GM21381 (cell line): ENCODE measurements around the gene CACNB4.
"Not testable (repeated sequence)": the region's sequence is repeated elsewhere in the genome, so short reads cannot be mapped to it uniquely, and the experiment has no call there.

Experiments
- ATAC-seq: cut with Tn5 transposase; IDR thresholded peaks from one replicate; pipeline ENCODE4 v1.9.1; 2021; ENCODE audit warnings: mild to moderate bottlenecking, moderate library complexity; ENCODE audit not compliant: unreplicated experiment

The CACNB4 gene

DNA sequence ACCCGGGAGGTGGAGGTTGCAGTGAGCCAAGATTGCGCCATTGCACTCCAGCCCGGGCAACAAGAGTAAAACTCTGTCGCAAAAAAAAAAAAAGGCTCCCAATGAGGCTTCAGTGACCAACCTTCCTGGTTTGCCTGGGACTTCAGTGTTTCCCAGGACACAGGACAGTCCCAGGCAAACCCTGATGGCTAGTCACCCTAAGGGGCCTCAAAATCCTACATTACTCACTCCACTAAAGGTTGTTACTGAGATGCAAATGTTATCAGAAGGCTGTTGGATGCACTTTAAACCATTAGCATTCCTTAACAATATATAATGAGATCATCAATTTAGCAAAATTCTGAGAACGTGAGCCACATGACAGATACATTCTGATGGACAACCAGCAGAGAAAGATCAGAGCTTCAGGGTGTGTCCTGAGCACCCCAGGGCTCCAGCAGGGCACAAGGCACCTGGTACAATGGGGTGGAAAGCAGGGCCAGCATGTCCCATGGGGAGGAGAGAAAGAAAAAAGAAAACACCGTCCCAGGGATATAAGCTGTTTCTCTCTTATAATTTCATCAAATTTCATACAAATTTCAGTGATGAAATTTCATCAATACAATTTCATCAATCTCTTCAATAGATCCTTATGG, 152.5 kb downstream of the CACNB4 start:
- ATAC-seq, result no peak

DNA sequence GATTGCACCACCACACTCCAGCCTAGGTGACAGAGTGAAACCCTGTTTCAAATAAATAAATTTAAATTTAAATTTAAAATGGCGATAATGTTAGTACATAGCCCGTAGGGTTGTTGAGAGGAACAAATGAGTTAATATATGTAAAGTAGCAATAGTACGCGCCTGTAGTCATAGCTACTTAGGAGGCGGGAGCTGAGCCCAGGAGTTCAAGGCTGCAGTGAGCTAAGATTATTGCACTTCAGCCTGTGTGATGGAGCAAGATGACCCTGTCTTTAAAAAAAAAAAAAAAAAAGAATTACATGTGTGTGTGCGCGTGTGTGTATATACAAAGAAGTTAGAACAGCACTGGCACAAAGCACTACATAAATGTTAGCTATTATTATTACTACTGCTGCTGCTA, 153.2 kb downstream of the CACNB4 start:
- no peak for ATAC-seq

DNA sequence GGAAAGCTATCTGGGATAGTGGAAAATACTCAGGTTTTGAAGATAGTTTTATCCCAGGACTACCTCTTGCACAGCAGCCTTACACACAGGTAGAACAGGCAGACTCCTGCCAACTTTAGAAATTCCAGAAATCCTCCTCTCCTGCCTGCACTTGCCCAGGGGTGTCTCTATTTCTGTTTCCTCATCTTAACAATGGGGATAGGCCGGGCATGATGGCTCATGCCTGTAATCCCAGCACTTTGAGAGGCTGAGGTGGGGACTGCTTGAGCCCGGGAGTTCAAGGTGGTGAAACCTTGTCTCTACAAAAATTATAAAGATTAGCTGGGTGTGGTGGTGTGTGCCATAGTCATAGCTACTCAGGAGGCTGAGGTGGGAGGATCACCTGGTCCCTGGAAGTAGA, 153.7 kb downstream of the CACNB4 start:
- no peak for ATAC-seq

DNA sequence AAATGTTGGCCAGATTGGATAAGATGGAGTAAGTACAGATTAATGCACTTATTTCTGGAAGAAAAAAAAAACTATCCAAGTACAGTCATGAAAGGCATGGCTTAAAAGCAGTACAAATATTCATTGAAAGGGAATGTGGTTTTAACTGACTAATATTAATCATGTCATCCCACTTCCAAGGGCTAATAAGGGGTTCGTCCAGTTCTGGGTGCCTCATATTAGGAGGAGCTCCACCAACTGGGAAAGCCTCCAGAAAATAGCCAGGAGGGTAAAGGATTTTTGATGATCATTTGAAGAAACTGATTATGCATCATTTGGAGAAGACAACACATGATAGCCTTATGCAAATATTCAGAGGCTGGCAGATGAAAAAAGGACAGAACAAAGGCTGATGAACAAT, 155.4 kb downstream of the CACNB4 start:
- no peak for ATAC-seq

DNA sequence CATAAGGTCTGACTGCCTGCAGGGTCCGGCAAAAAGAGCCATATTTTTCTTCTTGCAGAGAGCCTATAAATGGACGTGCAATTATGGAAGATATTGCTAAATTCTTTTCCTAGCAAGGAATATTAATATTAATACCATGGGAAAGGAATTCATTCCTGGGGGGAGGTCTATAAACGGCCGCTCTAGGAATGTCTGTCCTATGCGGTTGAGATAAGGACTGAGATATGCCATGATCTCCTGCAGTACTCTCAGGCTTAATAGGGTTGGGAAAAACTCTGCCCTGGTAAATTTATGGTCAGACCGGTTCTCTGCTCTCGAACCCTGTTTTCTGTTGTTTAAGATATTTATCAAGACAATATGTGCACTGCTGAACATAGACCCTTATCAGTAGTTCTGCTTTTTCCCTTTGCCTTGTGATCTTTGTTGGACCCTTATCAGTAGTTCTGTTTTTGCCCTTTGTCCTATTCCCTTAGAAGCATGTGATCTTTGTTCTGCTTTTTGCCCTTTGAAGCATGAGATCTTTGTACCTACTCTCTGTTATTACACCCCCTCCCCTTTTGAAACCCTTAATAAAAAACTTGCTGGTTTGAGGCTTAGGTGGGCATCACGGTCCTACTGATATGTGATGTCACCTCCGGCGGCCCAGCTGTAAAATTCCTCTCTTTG, 156.2 kb downstream of the CACNB4 start:
- not testable (repeated sequence) for ATAC-seq

DNA sequence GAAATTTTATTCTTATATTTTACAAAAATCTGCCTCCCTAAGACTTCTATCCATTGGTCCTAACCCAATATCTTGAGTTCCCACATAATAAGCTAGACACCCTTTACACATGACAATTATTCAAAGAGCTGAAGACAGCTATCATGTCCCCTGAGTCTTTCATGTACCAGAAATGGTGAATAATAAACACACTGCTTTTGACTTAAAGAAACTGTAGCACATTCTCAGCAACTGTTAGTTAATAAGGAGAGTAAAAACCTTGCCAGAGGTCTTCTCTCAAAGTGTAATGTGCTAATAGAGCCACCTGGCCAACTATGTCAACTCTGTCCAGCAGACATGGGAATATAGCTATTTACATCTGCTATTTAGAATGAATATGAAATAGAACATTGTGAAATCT, 160.9 kb downstream of the CACNB4 start:
- no peak for ATAC-seq

DNA sequence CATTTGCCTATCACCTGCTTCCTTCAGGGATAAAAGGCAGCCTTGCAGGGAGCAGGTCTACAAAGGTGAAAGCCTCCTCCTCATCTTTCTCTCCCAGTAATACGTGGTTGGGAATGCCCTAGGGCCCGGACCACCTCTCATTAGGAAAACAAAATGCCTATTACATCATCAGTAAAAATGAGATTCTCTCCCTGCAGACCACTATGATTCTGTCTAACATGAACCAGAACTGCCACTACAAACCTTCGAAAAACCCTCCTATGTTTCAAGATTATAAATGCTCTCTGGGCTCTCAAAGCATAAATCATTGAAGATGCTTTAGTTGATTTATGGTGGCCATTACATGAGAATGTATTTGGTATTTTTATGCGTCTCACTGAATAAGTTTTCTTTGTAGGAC, 162.2 kb downstream of the CACNB4 start:
- no peak for ATAC-seq

DNA sequence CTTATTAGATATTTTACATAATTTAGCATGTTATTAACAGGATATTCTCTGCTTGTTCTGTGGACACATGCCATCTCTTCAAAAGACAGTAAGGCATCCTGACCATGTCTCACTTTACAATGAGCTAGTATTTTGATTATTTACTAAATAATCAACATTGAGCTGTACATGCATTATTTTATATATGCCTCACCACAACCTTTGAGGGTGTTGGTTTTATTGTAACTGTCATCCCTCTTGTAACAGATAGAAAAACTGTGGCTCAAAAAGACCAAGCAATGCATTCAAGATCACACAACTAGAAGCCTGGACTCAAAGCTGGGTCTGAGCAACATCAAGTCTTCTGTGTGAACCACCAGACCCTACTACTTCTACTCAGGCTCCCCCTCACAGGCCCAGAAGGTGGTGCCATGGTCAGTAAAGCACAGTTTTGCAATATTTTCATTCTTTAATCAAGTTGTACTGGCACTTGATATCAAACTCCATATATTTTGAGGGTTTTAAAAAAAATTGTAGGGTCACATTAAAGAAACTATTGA, 165.5 kb downstream of the CACNB4 start:
- ATAC-seq, result no peak

DNA sequence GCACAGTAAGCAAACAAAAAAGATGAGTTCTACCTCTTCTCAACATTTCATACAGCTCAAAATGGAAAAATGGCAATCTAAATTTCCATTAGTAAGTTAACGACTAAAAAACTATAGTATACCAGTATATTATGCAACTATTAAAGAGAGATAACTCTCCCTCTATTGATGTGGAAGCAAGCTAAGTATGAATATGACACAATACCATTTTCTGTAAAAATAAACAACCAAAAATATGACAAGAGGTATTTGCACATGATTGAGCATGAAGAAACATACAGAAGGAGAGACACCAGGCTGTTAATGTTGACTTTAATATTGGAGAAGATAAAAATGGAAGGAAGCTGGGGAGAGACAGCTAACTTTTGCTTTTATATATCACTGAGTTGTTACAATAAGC, 167.1 kb downstream of the CACNB4 start:
- no peak for ATAC-seq

DNA sequence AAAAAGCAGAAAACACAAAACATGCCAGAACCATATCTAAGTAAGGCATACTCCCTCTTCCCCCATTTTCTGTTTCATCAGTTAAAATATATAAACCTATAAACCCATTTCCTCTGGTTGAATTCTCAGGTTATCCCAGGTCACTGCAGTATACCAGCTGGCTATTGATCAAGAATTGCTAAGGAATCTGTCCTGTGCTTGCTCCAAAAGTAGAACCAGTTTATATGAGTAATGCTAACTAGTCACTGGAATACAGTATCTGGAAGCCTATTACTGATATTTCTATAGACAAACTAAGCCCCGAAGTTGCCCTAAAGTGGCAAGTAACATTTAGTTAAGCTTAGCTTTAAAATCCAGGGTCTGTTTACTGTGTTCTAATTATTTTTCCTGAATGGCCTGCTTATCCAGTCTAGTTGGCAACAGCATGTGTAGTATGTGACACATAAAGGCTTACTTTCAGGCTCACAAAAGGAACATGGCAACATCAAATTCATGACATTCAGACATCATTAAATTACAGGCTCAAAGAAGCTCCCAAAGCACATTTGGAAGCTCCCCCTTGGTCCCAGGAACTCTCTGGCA, 167.7 kb downstream of the CACNB4 start:
- no peak for ATAC-seq

DNA sequence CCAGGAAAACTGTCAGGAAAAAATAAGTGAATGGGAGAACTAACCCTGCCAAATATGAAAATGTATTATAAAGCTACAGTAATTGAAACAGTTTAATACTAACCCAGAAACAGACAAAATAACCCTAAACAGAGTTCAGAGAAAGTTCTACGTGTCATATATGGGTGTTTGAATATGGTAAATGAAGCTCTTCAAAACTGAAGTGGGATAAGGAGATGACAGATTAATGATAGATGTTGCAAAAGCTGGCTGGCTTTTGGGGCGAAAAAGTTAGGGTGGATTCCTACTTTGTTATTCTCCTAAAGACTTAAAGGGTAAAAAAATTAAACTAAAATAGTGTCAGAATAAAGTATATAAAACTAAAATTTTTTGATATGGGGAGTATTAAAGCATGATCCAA, 168.8 kb downstream of the CACNB4 start:
- ATAC-seq, result no peak

DNA sequence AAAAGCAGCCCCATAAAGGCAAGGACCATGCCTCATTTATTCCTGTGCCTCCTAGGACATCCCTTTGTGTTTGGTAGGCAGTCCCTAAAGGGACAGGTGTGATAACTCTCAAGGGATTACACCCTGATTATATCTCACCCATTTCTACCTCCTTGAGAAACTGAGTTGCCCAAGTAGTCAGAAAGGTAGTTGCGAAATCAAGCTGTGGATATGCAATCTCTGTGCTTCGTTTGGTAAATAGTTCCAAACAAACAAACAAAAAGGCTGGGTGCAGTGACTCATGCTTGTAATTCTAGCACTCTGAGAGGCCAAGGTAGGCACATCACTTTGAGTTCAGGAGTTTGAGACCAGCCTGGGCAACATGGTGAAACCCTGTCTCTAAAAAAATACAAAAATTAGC, 170.5 kb downstream of the CACNB4 start:
- no peak for ATAC-seq

DNA sequence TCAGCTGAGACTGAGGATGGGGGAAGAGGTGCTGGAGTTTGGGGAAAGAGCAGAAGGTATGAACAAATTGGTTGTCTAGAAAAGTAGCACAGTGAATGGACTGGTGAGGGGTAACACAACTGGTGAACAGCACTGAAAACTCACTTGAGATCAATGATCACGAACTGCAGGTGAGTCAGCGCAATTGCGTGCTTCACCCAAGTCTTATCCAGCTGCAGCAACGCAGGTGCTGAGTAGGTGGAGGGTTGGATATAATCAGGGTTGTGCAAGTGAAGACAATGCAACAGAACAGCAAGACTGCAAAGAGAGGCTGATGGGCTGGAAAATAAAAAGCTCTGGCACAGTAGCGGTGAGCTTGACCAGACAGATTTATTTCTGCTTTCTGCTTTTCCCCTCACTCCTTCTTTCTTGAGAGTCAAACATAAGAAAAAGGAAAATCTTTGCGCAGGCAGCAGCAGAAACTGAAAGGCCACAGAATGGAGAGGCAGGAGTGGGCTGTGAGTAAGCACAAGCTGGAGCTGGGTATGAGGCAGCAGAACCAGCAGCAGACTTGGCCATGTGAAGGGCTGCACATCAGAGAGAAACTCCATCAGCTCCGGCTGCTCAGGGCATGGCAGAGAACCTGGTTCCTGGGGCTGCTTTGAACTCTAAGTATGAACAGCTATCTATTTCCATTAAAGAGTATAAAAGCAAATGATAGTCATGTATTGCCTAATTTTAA, 171.2 kb downstream of the CACNB4 start:
- ATAC-seq, result no peak

DNA sequence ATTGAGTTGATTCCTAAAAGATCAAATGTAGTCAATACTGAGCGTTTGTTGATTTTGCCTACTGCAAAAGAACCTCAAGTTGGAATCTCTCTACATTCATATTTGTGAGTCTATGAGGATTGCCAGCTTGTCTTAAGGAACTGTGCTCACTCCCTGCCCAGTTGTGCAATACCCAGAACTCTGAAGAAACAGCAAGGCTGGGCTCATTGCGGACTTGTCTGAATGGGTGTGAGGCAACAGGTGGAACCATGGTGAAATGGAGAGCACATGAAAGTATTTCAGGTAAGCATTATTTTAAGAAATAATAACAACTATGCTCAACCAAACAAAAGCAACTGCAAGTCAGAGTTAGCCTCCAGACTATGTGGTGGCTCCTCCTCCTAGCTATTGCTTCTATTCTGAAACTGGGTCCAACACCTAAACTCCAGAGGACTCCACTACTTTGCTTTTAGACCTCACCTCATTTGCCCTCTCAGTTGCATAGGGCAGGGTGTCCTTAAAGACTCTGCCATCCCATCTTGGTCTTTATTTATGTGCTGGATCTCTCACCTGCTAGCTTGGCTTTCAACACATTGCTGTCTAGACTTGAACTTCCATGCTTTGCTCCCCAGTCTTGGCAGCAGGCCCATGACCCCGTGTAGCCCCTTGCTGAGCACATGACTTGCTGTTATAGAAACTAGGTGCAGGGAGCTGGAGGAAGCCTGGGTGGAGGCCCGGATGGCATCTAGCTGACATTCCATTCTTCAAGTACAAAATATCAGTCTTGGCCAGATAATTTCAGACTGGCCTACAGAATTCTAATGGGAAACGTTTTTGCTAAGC, 175.8 kb downstream of the CACNB4 start:
- ATAC-seq, result no peak

DNA sequence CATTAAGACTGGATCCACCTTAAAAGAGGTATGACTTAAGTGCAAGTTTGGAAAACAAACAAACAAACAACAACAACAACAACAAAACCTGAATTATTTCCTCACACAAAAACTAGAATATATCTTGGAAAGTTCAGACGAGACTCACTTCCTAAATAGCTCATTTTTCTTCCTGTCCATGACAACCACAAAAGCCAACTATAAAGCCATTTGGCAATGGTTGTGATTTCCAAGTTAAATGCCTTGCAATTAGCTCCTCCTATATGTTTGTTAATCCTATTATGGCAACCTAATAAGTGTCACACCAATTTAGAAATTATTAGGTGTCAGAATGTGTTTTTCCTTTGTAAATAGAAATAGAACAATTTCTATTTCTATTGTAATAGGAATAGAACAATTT, 179.1 kb downstream of the CACNB4 start:
- no peak for ATAC-seq

DNA sequence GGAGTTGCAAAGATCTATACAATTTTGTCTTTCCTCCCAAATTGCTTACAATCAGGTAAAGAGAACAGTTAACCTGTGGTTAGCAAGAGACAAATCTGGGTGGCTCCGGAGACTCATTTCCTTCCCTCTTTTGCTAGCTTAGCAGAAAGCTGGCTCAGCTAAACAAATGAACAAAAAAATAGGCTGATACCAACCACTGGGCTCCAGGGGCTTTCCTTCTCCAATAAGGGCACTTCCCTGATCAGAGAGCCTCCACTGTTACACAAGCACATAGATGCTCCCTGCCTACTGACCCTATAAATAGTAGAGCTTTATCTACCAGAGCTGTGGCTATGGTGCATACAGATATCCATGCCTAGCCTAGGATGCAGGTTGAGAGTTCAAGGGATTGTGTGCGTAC, 180.5 kb downstream of the CACNB4 start:
- ATAC-seq, result no peak

DNA sequence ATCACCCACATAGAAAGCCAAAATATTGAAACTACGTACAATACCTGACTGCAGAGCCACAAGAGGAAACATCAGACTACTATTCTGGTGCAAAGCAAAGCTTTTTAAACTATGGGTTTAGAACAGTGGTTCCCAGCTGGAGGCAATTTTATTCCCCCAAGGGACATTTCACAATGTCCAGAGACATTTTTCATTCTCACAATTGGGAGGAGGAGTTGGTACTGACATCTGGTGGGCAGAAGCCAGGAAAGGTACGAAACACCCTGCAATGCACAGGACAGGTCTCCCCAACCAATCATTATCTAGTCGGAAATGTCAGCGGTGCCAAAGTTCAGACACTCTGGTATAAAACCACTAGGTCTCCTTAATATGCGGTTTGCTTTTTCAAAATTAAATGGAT, 182.2 kb downstream of the CACNB4 start:
- ATAC-seq, result no peak

DNA sequence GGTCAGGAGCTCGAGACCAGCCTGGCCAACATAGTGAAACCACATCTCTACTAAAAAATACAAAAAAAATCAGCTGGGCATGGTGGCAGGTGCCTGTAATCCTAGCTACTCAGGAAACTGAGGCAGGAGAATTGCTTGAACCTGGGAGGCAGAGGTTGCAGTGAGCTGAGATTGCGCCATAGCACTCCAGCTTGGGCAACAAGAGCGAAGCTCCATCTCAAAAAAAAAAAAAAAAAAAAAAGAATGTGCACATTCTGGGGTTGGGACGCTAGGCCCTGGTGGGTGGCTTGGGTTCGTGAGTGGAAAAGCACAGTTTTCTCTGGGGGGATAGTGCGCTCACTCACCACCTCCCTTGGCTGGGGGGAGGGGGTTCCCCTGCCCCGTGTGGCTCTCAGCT, 183.2 kb downstream of the CACNB4 start:
- not testable (repeated sequence) for ATAC-seq

DNA sequence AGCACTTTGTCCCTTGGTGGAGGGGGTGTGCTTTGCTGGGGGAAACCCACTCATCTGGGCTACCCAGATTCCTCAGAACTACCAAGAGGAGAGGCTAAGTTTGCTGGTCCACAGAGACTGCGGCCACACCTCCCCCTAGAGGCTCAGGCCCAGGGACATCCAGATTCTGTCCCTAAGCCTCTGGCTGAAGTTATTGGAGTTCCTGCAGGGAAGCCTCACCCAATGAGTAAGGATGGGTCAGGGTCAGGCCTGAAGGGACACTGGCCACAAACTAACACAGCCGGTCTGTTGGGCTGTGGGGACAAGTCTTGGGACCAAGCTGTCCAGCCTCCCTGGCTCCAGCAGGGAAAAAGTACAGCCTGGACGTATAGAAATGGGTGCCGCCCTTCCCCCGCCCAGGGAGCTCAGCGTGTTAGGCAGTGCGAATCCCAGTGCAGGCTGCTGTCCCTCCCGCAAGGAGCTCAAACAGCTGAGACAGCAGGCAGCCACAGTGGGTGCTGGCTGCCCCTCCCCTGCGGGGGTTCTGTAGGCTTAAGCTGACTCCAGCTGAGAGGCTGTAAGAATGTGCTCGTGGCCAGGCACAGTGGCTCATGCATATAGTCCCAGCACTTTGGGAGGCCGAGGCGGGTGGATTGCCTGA, 183.7 kb downstream of the CACNB4 start:
- ATAC-seq, result no peak

DNA sequence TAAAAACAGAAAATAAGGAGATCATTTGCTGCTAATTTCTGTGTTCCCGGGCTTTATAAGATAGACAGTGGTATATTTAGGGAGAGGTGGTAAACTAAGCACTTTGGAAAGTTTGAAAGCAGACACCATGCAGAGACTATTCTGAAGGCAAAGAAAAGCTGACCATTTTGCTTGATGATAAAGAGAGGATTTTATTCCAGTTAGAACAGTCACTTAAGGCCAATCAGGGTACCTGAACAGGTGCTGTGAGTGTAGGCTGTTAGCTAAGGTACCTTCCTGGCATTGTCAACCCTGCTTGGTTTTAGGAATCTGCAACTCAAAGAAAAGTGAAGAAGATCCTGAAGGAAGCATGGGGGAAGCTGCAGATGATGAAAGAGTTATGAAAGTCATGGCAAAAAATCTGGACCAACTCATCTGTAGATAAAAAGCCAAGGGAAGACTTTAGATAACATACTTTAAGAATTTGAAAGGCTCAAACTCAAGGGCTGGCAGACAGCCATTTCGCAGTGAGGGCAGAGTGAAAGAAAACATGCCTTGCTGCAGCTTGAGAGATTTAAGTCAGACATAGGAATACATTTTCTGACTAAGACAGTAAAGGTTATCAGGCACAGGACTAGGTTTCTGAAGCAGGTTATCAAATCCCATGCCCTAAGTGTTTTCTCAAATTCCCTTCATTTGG, 190.5 kb downstream of the CACNB4 start:
- no peak for ATAC-seq
